Measurements from ENCODE around the gene ZNRF3. TPM values are rescaled to one million over a fixed set of nuclear protein-coding genes. Genes with fewer than 3 reads are reported as not detected.

ZNRF3 gene
- polyA plus RNA-seq, 1 donor (not counting 4 experiments of a cell fraction or from before 2014, with no cell fraction given): 2.6 TPM

GRCh38 chr22:28869736-28870135 lies 13.6 kb upstream of the ZNRF3 start:
- no peak overlapping the region for H3K9ac ChIP-seq (ENCODE audit: control insufficient read depth, extremely low read depth, insufficient read depth, low read length)
- dilution Hi-C loops (cut with MboI; ENCODE audit: extremely low pct_ligation_motif_present, low sequenced_read_pairs): no loop called here
- no peaks in the 10 kb centered on the region for H4K20me1 ChIP-seq (ENCODE audit: control insufficient read depth, extremely low read depth, insufficient read depth, low read length)
- no peaks in the 10 kb centered on the region for H3K9me1 ChIP-seq (ENCODE audit: control insufficient read depth, extremely low read depth, insufficient read depth, low read length)
- no peak overlapping the region for H3K4me2 ChIP-seq (ENCODE audit: control insufficient read depth, extremely low read depth, insufficient read depth, low read depth, low read length)
- no peak overlapping the region for H2AFZ ChIP-seq (ENCODE audit: control insufficient read depth, low read length)
- H3K36me3 ChIP-seq (ENCODE audit: control insufficient read depth in 2 of 2, extremely low read depth in 1 of 2, insufficient read depth in 2 of 2, low read length in 2 of 2): no peaks in the 10 kb centered on the region
- H3K4me3 ChIP-seq (ENCODE audit: control insufficient read depth in 2 of 3, extremely low read depth in 1 of 3, insufficient read depth in 2 of 3, low read depth in 1 of 3, low read length in 3 of 3): no peak overlapping the region
- no peaks in the 10 kb centered on the region for H3K9me3 ChIP-seq (ENCODE audit: control insufficient read depth, low read depth, low read length)
- no peak for DNase-seq (ENCODE audit: low read depth, low spot score)
- no peak overlapping the region for H3K27ac ChIP-seq (ENCODE audit: control insufficient read depth, insufficient read depth, low read length)
- no peaks in the 10 kb centered on the region for H3K27me3 ChIP-seq (ENCODE audit: control insufficient read depth, extremely low read depth, insufficient read depth, low read length)
- no peak for FAIRE-seq
- no peaks in the 10 kb centered on the region for H3K79me2 ChIP-seq (ENCODE audit: control insufficient read depth, insufficient read depth, low read length)
- H3K4me1 ChIP-seq (ENCODE audit: control insufficient read depth, extremely low read depth, insufficient read depth, low read length): no peaks in the 10 kb centered on the region
- no peak for TF ChIP-seq EZH2 (IDR thresholded peaks at IDR 0.05; ENCODE audit: low read length)
- no peak for TF ChIP-seq CTCF (optimal IDR thresholded peaks at IDR 0.05 in 1 of 3, IDR thresholded peaks at IDR 0.05 in 1 of 3, conservative IDR thresholded peaks at IDR 0.05 in 1 of 3; ENCODE audit: extremely low read depth in 1 of 3, insufficient read depth in 2 of 3, low read length in 3 of 3)

GRCh38 chr22:28873183-28873963 lies 10.0 kb upstream of the ZNRF3 start:
- H3K9me1 ChIP-seq (ENCODE audit: control insufficient read depth, extremely low read depth, insufficient read depth, low read length): no peaks in the 10 kb centered on the region
- no peak overlapping the region for H3K9ac ChIP-seq (ENCODE audit: control insufficient read depth, extremely low read depth, insufficient read depth, low read length)
- no peak for TF ChIP-seq EZH2 (IDR thresholded peaks at IDR 0.05; ENCODE audit: low read length)
- no peak for TF ChIP-seq CTCF (optimal IDR thresholded peaks at IDR 0.05 in 1 of 3, IDR thresholded peaks at IDR 0.05 in 1 of 3, conservative IDR thresholded peaks at IDR 0.05 in 1 of 3; ENCODE audit: extremely low read depth in 1 of 3, insufficient read depth in 2 of 3, low read length in 3 of 3)

More at GRCh38 chr22:28873183-28873963, 10.0 kb upstream of the ZNRF3 start:
- no peaks in the 10 kb centered on the region for H3K36me3 ChIP-seq (ENCODE audit: control insufficient read depth in 2 of 2, extremely low read depth in 1 of 2, insufficient read depth in 2 of 2, low read length in 2 of 2)
- dilution Hi-C loops (cut with MboI; ENCODE audit: extremely low pct_ligation_motif_present, low sequenced_read_pairs): no loop called here
- DNase-seq (ENCODE audit: low read depth, low spot score) (no peak), FAIRE-seq (no peak)
- H3K27ac ChIP-seq (ENCODE audit: control insufficient read depth, insufficient read depth, low read length): no peak overlapping the region
- no peaks in the 10 kb centered on the region for H4K20me1 ChIP-seq (ENCODE audit: control insufficient read depth, extremely low read depth, insufficient read depth, low read length)
- H2AFZ ChIP-seq (ENCODE audit: control insufficient read depth, low read length): no peak overlapping the region
- H3K4me3 ChIP-seq (ENCODE audit: control insufficient read depth in 2 of 3, extremely low read depth in 1 of 3, insufficient read depth in 2 of 3, low read depth in 1 of 3, low read length in 3 of 3): no peak overlapping the region
- no peaks in the 10 kb centered on the region for H3K79me2 ChIP-seq (ENCODE audit: control insufficient read depth, insufficient read depth, low read length)
- no peaks in the 10 kb centered on the region for H3K9me3 ChIP-seq (ENCODE audit: control insufficient read depth, low read depth, low read length)
- no peaks in the 10 kb centered on the region for H3K27me3 ChIP-seq (ENCODE audit: control insufficient read depth, extremely low read depth, insufficient read depth, low read length)
- no peaks in the 10 kb centered on the region for H3K4me1 ChIP-seq (ENCODE audit: control insufficient read depth, extremely low read depth, insufficient read depth, low read length)
- no peak overlapping the region for H3K4me2 ChIP-seq (ENCODE audit: control insufficient read depth, extremely low read depth, insufficient read depth, low read depth, low read length)
